ENCODE results near the gene ANXA6.
A peak's percentile ranks its signal among the peaks of the same experiment; 100 is the strongest.

Gene ANXA6

GRCh38 chr5:151115272-151115905 is 42.2 kb downstream of the ANXA6 start:
- no peak overlapping the region for H3K4me3 ChIP-seq (ENCODE audit: control insufficient read depth, low read depth, low read length)
- DNase-seq (ENCODE audit: low read depth), result peak; percentile 52
- peak; percentile 97 for TF ChIP-seq CTCF (conservative IDR thresholded peaks at IDR 0.05; ENCODE audit: control insufficient read depth, insufficient read depth, low read depth, low read length)

GRCh38 chr5:151113651-151114050 is 43.9 kb downstream of the ANXA6 start:
- DNase-seq (ENCODE audit: low read depth), result peak; percentile 40
- TF ChIP-seq CTCF (conservative IDR thresholded peaks at IDR 0.05; ENCODE audit: control insufficient read depth, insufficient read depth, low read depth, low read length), result no peak
- H3K4me3 ChIP-seq (ENCODE audit: control insufficient read depth, low read depth, low read length), result no peak overlapping the region

GRCh38 chr5:151110992-151111391 is 46.6 kb downstream of the ANXA6 start:
- H3K4me3 ChIP-seq (ENCODE audit: control insufficient read depth, low read depth, low read length), result no peak overlapping the region
- DNase-seq (ENCODE audit: low read depth), result no peak
- no peak for TF ChIP-seq CTCF (conservative IDR thresholded peaks at IDR 0.05; ENCODE audit: control insufficient read depth, insufficient read depth, low read depth, low read length)

- DNase-seq (ENCODE audit: low read depth), result no peak
- TF ChIP-seq CTCF (conservative IDR thresholded peaks at IDR 0.05; ENCODE audit: control insufficient read depth, insufficient read depth, low read depth, low read length), result no peak
- no peak overlapping the region for H3K4me3 ChIP-seq (ENCODE audit: control insufficient read depth, low read depth, low read length)
Measured at GRCh38 chr5:151110122-151110681, 47.4 kb downstream of the ANXA6 start.

GRCh38 chr5:151108566-151108965 is 49.0 kb downstream of the ANXA6 start:
- no peak overlapping the region for H3K4me3 ChIP-seq (ENCODE audit: control insufficient read depth, low read depth, low read length)
- no peak for TF ChIP-seq CTCF (conservative IDR thresholded peaks at IDR 0.05; ENCODE audit: control insufficient read depth, insufficient read depth, low read depth, low read length)
- DNase-seq (ENCODE audit: low read depth), result no peak

- TF ChIP-seq CTCF (conservative IDR thresholded peaks at IDR 0.05; ENCODE audit: control insufficient read depth, insufficient read depth, low read depth, low read length), result no peak
- H3K4me3 ChIP-seq (ENCODE audit: control insufficient read depth, low read depth, low read length), result no peak overlapping the region
- DNase-seq (ENCODE audit: low read depth), result peak; percentile 39
Measured at GRCh38 chr5:151107738-151108520, 49.6 kb downstream of the ANXA6 start.
